ENCODE measurements around the gene FBXO30. TPM values are rescaled to one million over a fixed set of nuclear protein-coding genes. Genes with fewer than 3 reads are reported as not detected.

Gene FBXO30
- total RNA-seq, 1 donor from 2014 or later = 34.6 TPM

GRCh38 chr6:145839653-145840052 lies 25.1 kb upstream of the FBXO30 start:
- H3K9me3 Mint-ChIP-seq = no peaks in the 10 kb centered on the region
- Histone ChIP-seq H3K36me3 (no peaks in the 10 kb centered on the region), H3K9me3 (ENCODE audit: low read depth) (no peaks in the 10 kb centered on the region), H3F3A (ENCODE audit: low read depth) (peaks cover 8% of the 10 kb centered on the region), H2AFZ (replicated peaks) (no peak overlapping the region), H3K4me3 (no peak overlapping the region), H3K4me2 (no peak overlapping the region), H3K27me3 (no peaks in the 10 kb centered on the region), H4K20me1 (ENCODE audit: low read depth) (no peaks in the 10 kb centered on the region), H3K9ac (no peak overlapping the region), H3K4me1 (peaks cover 4% of the 10 kb centered on the region), H3K79me2 (ENCODE audit: low read depth) (no peaks in the 10 kb centered on the region), H3K27ac (no peak overlapping the region)
- DNase-seq (ENCODE audit: low spot score) = no peak
- H3K36me3 Mint-ChIP-seq = no peaks in the 10 kb centered on the region
- no peak for TF ChIP-seq CTCF (IDR thresholded peaks at IDR 0.05)
- no peak for TF ChIP-seq EZH2phosphoT487 (IDR thresholded peaks at IDR 0.05)
- TF ChIP-seq EZH2 (IDR thresholded peaks at IDR 0.05) = no peak
- no peak overlapping the region for H3K27ac Mint-ChIP-seq
- no peak overlapping the region for H3K4me3 Mint-ChIP-seq
- H3K4me1 Mint-ChIP-seq = peaks cover 6% of the 10 kb centered on the region
- H3K27me3 Mint-ChIP-seq (ENCODE audit: insufficient read depth, low read depth) = no peaks in the 10 kb centered on the region

GRCh38 chr6:145838305-145838704 lies 23.7 kb upstream of the FBXO30 start:
- Mint-ChIP-seq H3K4me1 (peaks cover 6% of the 10 kb centered on the region), H3K27me3 (ENCODE audit: insufficient read depth, low read depth) (no peaks in the 10 kb centered on the region), H3K27ac (no peak overlapping the region), H3K9me3 (no peaks in the 10 kb centered on the region), H3K4me3 (no peak overlapping the region), H3K36me3 (no peaks in the 10 kb centered on the region)
- Histone ChIP-seq H3K27me3 (no peaks in the 10 kb centered on the region), H3K9ac (no peak overlapping the region), H3K4me3 (no peak overlapping the region), H3F3A (ENCODE audit: low read depth) (peaks cover 8% of the 10 kb centered on the region), H4K20me1 (ENCODE audit: low read depth) (no peaks in the 10 kb centered on the region), H3K36me3 (no peaks in the 10 kb centered on the region), H3K79me2 (ENCODE audit: low read depth) (no peaks in the 10 kb centered on the region), H3K9me3 (ENCODE audit: low read depth) (no peaks in the 10 kb centered on the region), H2AFZ (replicated peaks) (no peak overlapping the region), H3K4me1 (peaks cover 4% of the 10 kb centered on the region), H3K4me2 (no peak overlapping the region), H3K27ac (no peak overlapping the region)
- DNase-seq (ENCODE audit: low spot score) = no peak
- TF ChIP-seq EZH2 (IDR thresholded peaks at IDR 0.05) (no peak), EZH2phosphoT487 (IDR thresholded peaks at IDR 0.05) (no peak), CTCF (IDR thresholded peaks at IDR 0.05) (no peak)

- Histone ChIP-seq H3K9me3 (ENCODE audit: low read depth) (no peaks in the 10 kb centered on the region), H3K36me3 (no peaks in the 10 kb centered on the region), H3K4me1 (peaks cover 4% of the 10 kb centered on the region), H3K9ac (no peak overlapping the region), H3K4me3 (no peak overlapping the region), H3K4me2 (no peak overlapping the region), H3K27ac (no peak overlapping the region), H2AFZ (replicated peaks) (no peak overlapping the region), H3K79me2 (ENCODE audit: low read depth) (no peaks in the 10 kb centered on the region), H4K20me1 (ENCODE audit: low read depth) (no peaks in the 10 kb centered on the region), H3F3A (ENCODE audit: low read depth) (peaks cover 8% of the 10 kb centered on the region), H3K27me3 (no peaks in the 10 kb centered on the region)
- Mint-ChIP-seq H3K27ac (no peak overlapping the region), H3K4me3 (no peak overlapping the region), H3K27me3 (ENCODE audit: insufficient read depth, low read depth) (no peaks in the 10 kb centered on the region), H3K36me3 (no peaks in the 10 kb centered on the region), H3K9me3 (no peaks in the 10 kb centered on the region), H3K4me1 (peaks cover 6% of the 10 kb centered on the region)
- no peak for DNase-seq (ENCODE audit: low spot score)
- no peak for TF ChIP-seq CTCF (IDR thresholded peaks at IDR 0.05)
- no peak for TF ChIP-seq EZH2 (IDR thresholded peaks at IDR 0.05)
- TF ChIP-seq EZH2phosphoT487 (IDR thresholded peaks at IDR 0.05) = no peak
Observed at GRCh38 chr6:145836772-145837171, 22.2 kb upstream of the FBXO30 start.
